HepG2 (cell line): Measurements from ENCODE around the gene CDCP2. TPM values are rescaled to one million over a fixed set of nuclear protein-coding genes. Genes with fewer than 3 reads are reported as not detected.

Experiments
- AHR ChIP-seq: IDR thresholded peaks from 2 replicates; pipeline ENCODE4 v1.6.1; 2018; ENCODE audit warnings: missing genetic modification reagents, missing compliant biosample characterization
- CERS6 ChIP-seq: sonication (generic); formaldehyde crosslinking; IDR thresholded peaks from 2 replicates; pipeline ENCODE4 v1.5.0; 2020; ENCODE audit warnings: missing genetic modification reagents
- ELF3 ChIP-seq: IDR thresholded peaks from 2 replicates; pipeline ENCODE4 v1.6.1; 2016; ENCODE audit warnings: missing genetic modification reagents, missing compliant biosample characterization
- FOXK2 ChIP-seq: fragments of 450-650 bp; IDR thresholded peaks from 2 replicates; pipeline ENCODE4 v1.6.1; 2016
- GLI4 ChIP-seq: sonication (generic); formaldehyde crosslinking; IDR thresholded peaks from 2 replicates; pipeline ENCODE4 v1.5.1; 2020; ENCODE audit warnings: missing genetic modification reagents, mild to moderate bottlenecking, moderate library complexity, borderline replicate concordance
- HMGA1 ChIP-seq: sonication (generic); formaldehyde crosslinking; conservative IDR thresholded peaks from 2 replicates; pipeline ENCODE4 v1.4.0; 2020; ENCODE audit warnings: missing genetic modification reagents
- KAT8 ChIP-seq: IDR thresholded peaks from 2 replicates; pipeline ENCODE4 v1.6.1; 2016; ENCODE audit warnings: missing genetic modification reagents, missing compliant biosample characterization
- KDM2A ChIP-seq: sonication (generic); formaldehyde crosslinking; IDR thresholded peaks from 2 replicates; pipeline ENCODE4 v1.4.0; 2020; ENCODE audit warnings: low read depth, missing genetic modification reagents, borderline replicate concordance
- MAFK ChIP-seq, 2 experiments: IDR thresholded peaks in 1 of 2; conservative IDR thresholded peaks in 1 of 2; 2 replicates each; pipeline ENCODE4 v1.6.1; 2011; ENCODE audit warnings: improper control_type of control experiment in 2 of 2, low read length in 2 of 2
- MXD4 ChIP-seq: IDR thresholded peaks from 2 replicates; pipeline ENCODE4 v1.6.1; 2016; ENCODE audit warnings: mild to moderate bottlenecking, missing biosample characterization, missing genetic modification reagents
- PAX8 ChIP-seq: sonication (generic); formaldehyde crosslinking; IDR thresholded peaks from 2 replicates; pipeline ENCODE4 v1.8.0; 2022; ENCODE audit warnings: mild to moderate bottlenecking, missing genetic modification reagents, borderline replicate concordance
- POLR2G ChIP-seq: fragments of 200-400 bp; formaldehyde crosslinking; IDR thresholded peaks from 2 replicates; pipeline ENCODE4 v1.6.1; 2018; ENCODE audit warnings: mild to moderate bottlenecking, low read depth, low read length, moderate library complexity
- RBFOX2 ChIP-seq: fragments of 200-400 bp; formaldehyde crosslinking; IDR thresholded peaks from 2 replicates; pipeline ENCODE4 v1.6.1; 2017; ENCODE audit warnings: low read depth, mild to moderate bottlenecking, low read length
- REPIN1 ChIP-seq: sonication (generic); formaldehyde crosslinking; IDR thresholded peaks from 2 replicates; pipeline ENCODE4 v1.8.0; 2022; ENCODE audit warnings: missing genetic modification reagents, low read depth, mild to moderate bottlenecking, borderline replicate concordance
- SOX6 ChIP-seq, 2 experiments: fragments of 450-650 bp in 1 of 2; sonication (generic) in 1 of 2; formaldehyde crosslinking in 1 of 2; IDR thresholded peaks; 2 replicates each; pipeline versions ENCODE4 v1.4.0 to v1.6.1; 2017 to 2020; ENCODE audit warnings: antibody characterized with exemption in 1 of 2, mild to moderate bottlenecking in 1 of 2, missing genetic modification reagents in 1 of 2
- TFE3 ChIP-seq: IDR thresholded peaks from 2 replicates; pipeline ENCODE4 v1.6.1; 2016
- ZFP36L1 ChIP-seq: sonication (generic); formaldehyde crosslinking; IDR thresholded peaks from 2 replicates; pipeline ENCODE4 v1.8.0; 2022; ENCODE audit warnings: mild to moderate bottlenecking, missing genetic modification reagents, moderate library complexity
- ZMYM3 ChIP-seq: sonication (generic); formaldehyde crosslinking; IDR thresholded peaks from 2 replicates; pipeline ENCODE4 v1.5.1; 2020; ENCODE audit warnings: mild to moderate bottlenecking, missing genetic modification reagents
- ZNF205 ChIP-seq: IDR thresholded peaks from 2 replicates; pipeline ENCODE4 v1.6.1; 2018; ENCODE audit warnings: missing biosample characterization, missing genetic modification reagents
- ZNF234 ChIP-seq: sonication (generic); formaldehyde crosslinking; conservative IDR thresholded peaks from 2 replicates; pipeline ENCODE4 v1.5.1; 2020; ENCODE audit warnings: mild to moderate bottlenecking, missing genetic modification reagents
- ZNF292 ChIP-seq: sonication (generic); formaldehyde crosslinking; IDR thresholded peaks from 2 replicates; pipeline ENCODE4 v1.8.1; 2022; ENCODE audit warnings: mild to moderate bottlenecking, low read depth, missing genetic modification reagents, borderline replicate concordance
- ZNF331 ChIP-seq: sonication (generic); formaldehyde crosslinking; IDR thresholded peaks from 2 replicates; pipeline ENCODE4 v1.4.0; 2020; ENCODE audit warnings: missing genetic modification reagents
- ZNF343 ChIP-seq: sonication (generic); formaldehyde crosslinking; IDR thresholded peaks from 2 replicates; pipeline ENCODE4 v1.4.0; 2020; ENCODE audit warnings: mild to moderate bottlenecking, missing genetic modification reagents
- ZNF567 ChIP-seq: sonication (generic); formaldehyde crosslinking; IDR thresholded peaks from 2 replicates; pipeline ENCODE4 v1.8.1; 2023; ENCODE audit warnings: mild to moderate bottlenecking, missing genetic modification reagents, borderline replicate concordance
- ZNF652 ChIP-seq: IDR thresholded peaks from 2 replicates; pipeline ENCODE4 v1.6.1; 2016; ENCODE audit warnings: low read depth, borderline replicate concordance
- polyA plus RNA-seq, 8 experiments: library from polyadenylated mRNA; depleted of rRNA in 3 of 8; stranded (reverse) in 7 of 8; unstranded in 1 of 8; fragments of >200 nt; fragmentation: Illumina TruSeq in 4 of 8; extraction: Trizol in 4 of 8; gene quantifications; 2 replicates each; pipeline versions ENCODE4 v1.2.1 to v1.2.3, GENCODE V29; 2011 to 2016; ENCODE audit warnings: low read depth in 4 of 8, missing spikeins in 1 of 8, mixed read lengths in 1 of 8; ENCODE audit not compliant: insufficient read depth in 1 of 8
- total RNA-seq, 5 experiments: library from RNA; depleted of rRNA; stranded (reverse); fragments of >200 nt; fragmentation: Illumina TruSeq; extraction: Trizol; gene quantifications; 2 replicates each; pipeline ENCODE4 v1.2.3, GENCODE V29; 2016; ENCODE audit warnings: low read depth in 1 of 5
- TF ChIP-seq, protein P1 (sequence below): sonication (generic); formaldehyde crosslinking; IDR thresholded peaks from 2 replicates; pipeline ENCODE4 v1.5.0; 2020; ENCODE audit warnings: mild to moderate bottlenecking, missing genetic modification reagents, borderline replicate concordance
- TF ChIP-seq, protein P2 (sequence below): sonication (generic); formaldehyde crosslinking; IDR thresholded peaks from 2 replicates; pipeline ENCODE4 v1.4.0; 2020; ENCODE audit warnings: missing genetic modification reagents

CDCP2 gene
- total and polyA plus RNA-seq, 2 of the 13 experiments (the other 11 are each of a cell fraction or from before 2014, with no cell fraction given) = not detected

DNA sequence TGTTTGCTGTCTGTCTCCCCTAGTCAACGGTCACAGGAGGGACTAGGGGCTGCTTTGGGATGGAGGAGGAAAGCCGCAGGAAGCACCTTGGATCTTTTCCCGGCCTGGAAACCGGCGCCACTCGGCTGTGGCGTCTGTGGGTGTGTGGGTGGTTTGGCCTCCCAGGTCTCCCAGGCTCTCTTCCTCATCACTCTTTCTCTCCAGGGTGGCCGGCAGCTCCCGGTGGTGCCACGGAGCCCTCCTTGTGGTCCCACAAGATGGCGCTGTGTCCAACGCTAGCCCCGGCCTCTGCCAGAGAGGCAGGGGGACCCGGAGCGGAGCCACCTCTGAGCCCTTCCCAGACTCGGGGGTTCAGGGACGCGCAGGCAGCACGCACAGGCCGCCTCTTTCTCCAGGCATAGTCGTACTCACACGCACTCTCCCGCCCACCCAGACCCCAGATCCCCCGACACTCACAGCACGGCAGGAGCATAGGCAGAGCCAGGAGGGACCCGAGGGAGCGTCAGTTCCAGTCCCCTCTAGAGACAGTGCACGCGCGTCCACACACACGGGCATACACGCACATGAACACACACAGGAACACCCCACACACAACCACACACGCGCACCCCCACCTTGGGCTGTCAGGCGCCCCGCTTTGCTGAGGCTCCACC, 31.2 kb downstream of the CDCP2 start (continued):
- TF ChIP-seq ZNF343 = no peak
- no peak; the same call in 1 of the 2 replicates for TF ChIP-seq ZMYM3
- no peak for TF ChIP-seq CERS6 (CRISPR knock-in tag)
- TF ChIP-seq, protein P1, sequence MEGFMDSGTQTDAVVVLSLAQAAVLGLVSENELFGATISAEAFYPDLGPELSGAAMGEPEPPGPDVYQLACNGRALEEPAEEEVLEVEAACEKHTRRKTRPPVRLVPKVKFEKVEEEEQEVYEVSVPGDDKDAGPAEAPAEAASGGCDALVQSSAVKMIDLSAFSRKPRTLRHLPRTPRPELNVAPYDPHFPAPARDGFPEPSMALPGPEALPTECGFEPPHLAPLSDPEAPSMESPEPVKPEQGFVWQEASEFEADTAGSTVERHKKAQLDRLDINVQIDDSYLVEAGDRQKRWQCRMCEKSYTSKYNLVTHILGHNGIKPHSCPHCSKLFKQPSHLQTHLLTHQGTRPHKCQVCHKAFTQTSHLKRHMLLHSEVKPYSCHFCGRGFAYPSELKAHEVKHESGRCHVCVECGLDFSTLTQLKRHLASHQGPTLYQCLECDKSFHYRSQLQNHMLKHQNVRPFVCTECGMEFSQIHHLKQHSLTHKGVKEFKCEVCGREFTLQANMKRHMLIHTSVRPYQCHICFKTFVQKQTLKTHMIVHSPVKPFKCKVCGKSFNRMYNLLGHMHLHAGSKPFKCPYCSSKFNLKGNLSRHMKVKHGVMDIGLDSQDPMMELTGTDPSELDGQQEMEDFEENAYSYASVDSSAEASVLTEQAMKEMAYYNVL (CRISPR knock-in tag) = no peak
- TF ChIP-seq AHR (CRISPR knock-in tag) = no peak
- no peak for TF ChIP-seq KAT8
- no peak for TF ChIP-seq ZNF331 (CRISPR knock-in tag)
- TF ChIP-seq REPIN1 (CRISPR knock-in tag) = peak; percentile 45; the same call in 1 of the 2 replicates
- TF ChIP-seq HMGA1 = no peak
- no peak for TF ChIP-seq MAFK (conservative IDR thresholded peaks at IDR 0.05 in 1 of 2, IDR thresholded peaks at IDR 0.05 in 1 of 2; ENCODE audit: low read length in 2 of 2)
- no peak for TF ChIP-seq TFE3 (CRISPR knock-in tag)
- TF ChIP-seq, protein P2, sequence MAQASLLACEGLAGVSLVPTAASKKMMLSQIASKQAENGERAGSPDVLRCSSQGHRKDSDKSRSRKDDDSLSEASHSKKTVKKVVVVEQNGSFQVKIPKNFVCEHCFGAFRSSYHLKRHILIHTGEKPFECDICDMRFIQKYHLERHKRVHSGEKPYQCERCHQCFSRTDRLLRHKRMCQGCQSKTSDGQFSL = no peak
- no peak for TF ChIP-seq PAX8 (CRISPR knock-in tag)
- peak; percentile 35; the same call in 1 of the 2 replicates for TF ChIP-seq MXD4 (CRISPR knock-in tag)
- peak; percentile 73; the same call in 1 of the 2 replicates for TF ChIP-seq ZNF292 (CRISPR knock-in tag)
- TF ChIP-seq ZNF652 (CRISPR knock-in tag) = no peak
- TF ChIP-seq ZNF234 = no peak
- no peak for TF ChIP-seq POLR2G
- peak; percentile 17; the same call in 1 of the 2 replicates for TF ChIP-seq ELF3 (CRISPR knock-in tag)
- TF ChIP-seq ZFP36L1 (CRISPR knock-in tag) = no peak
- TF ChIP-seq ZNF205 (CRISPR knock-in tag) = 0 out of 2 replicates have a peak, but pooled peaks have one; percentile 37
- TF ChIP-seq ZNF567 (CRISPR knock-in tag) = no peak
- no peak for TF ChIP-seq SOX6 (IDR thresholded peaks at IDR 0.05)
- TF ChIP-seq SOX6 (CRISPR knock-in tag; IDR thresholded peaks at IDR 0.05) = peak; percentile 65
- TF ChIP-seq RBFOX2 = no peak
- TF ChIP-seq GLI4 = no peak
- TF ChIP-seq FOXK2 = no peak
- peak; percentile 74 for TF ChIP-seq KDM2A (CRISPR knock-in tag)
